Measurements from ENCODE around the gene LARP4B. TPM values are rescaled to one million over a fixed set of nuclear protein-coding genes. Genes with fewer than 3 reads are reported as not detected.

Gene LARP4B
- total RNA-seq, result 85.4 TPM

GRCh38 chr10:931326-932318, at the start of gene LARP4B:
Gene LARP4B (minus strand): TSS chr10:931705. CDS start chr10:885721, 45,984 bp downstream.
- peak; percentile 100 for ATAC-seq
- peak; percentile 98 for DNase-seq (ENCODE audit: low spot score)
- intact Hi-C loops (cut with DNase I), result no loop called here

GRCh38 chr10:980468-981093, 49.1 kb upstream of the LARP4B start:
- ATAC-seq (no peak), DNase-seq (ENCODE audit: low spot score) (peak; percentile 28)
- intact Hi-C loops (cut with DNase I), result no loop called here

GRCh38 chr10:978826-979421, 47.4 kb upstream of the LARP4B start:
- no peak for ATAC-seq
- intact Hi-C loops (cut with DNase I), result no loop called here
- peak; percentile 3 for DNase-seq (ENCODE audit: low spot score)

GRCh38 chr10:976316-976715, 44.8 kb upstream of the LARP4B start:
- intact Hi-C loops (cut with DNase I), result no loop called here
- ATAC-seq (no peak), DNase-seq (ENCODE audit: low spot score) (no peak)

- intact Hi-C loops (cut with DNase I), result no loop called here
- no peak for ATAC-seq
- no peak for DNase-seq (ENCODE audit: low spot score)
Observed at GRCh38 chr10:974785-975074, 43.2 kb upstream of the LARP4B start.

- ATAC-seq (no peak), DNase-seq (ENCODE audit: low spot score) (no peak)
- intact Hi-C loops (cut with DNase I), result no loop called here
Observed at GRCh38 chr10:974038-974784, 42.7 kb upstream of the LARP4B start.

- ATAC-seq (no peak), DNase-seq (ENCODE audit: low spot score) (no peak)
- intact Hi-C loops (cut with DNase I), result no loop called here
Observed at GRCh38 chr10:972763-973162, 41.3 kb upstream of the LARP4B start.

GRCh38 chr10:971613-972012, 40.1 kb upstream of the LARP4B start:
- ATAC-seq, result no peak
- no peak for DNase-seq (ENCODE audit: low spot score)

GRCh38 chr10:971150-971542, 39.6 kb upstream of the LARP4B start:
- intact Hi-C loops (cut with DNase I), result no loop called here
- ATAC-seq (peak; percentile 79), DNase-seq (ENCODE audit: low spot score) (no peak)

More at GRCh38 chr10:971613-972012, 40.1 kb upstream of the LARP4B start:
- intact Hi-C loops (cut with DNase I), result no loop called here

GRCh38 chr10:970311-971149, 39.0 kb upstream of the LARP4B start:
- no peak for DNase-seq (ENCODE audit: low spot score)
- ATAC-seq, result peak; percentile 60
- intact Hi-C loops (cut with DNase I), result no loop called here

- no peak for ATAC-seq
- intact Hi-C loops (cut with DNase I), result no loop called here
- DNase-seq (ENCODE audit: low spot score), result no peak
Observed at GRCh38 chr10:969473-970150, 38.1 kb upstream of the LARP4B start.

- intact Hi-C loops (cut with DNase I), result no loop called here
- no peak for ATAC-seq
- no peak for DNase-seq (ENCODE audit: low spot score)
Observed at GRCh38 chr10:968546-969199, 37.2 kb upstream of the LARP4B start.

GRCh38 chr10:966466-967235, 35.1 kb upstream of the LARP4B start:
- DNase-seq (ENCODE audit: low spot score), result no peak
- ATAC-seq, result no peak
- intact Hi-C loops (cut with DNase I), result no loop called here

- no peak for DNase-seq (ENCODE audit: low spot score)
- intact Hi-C loops (cut with DNase I), result no loop called here
- no peak for ATAC-seq
Observed at GRCh38 chr10:964988-965417, 33.5 kb upstream of the LARP4B start.

GRCh38 chr10:964321-964987, 32.9 kb upstream of the LARP4B start:
- DNase-seq (ENCODE audit: low spot score), result no peak
- no peak for ATAC-seq
- intact Hi-C loops (cut with DNase I), result no loop called here

- intact Hi-C loops (cut with DNase I), result no loop called here
- DNase-seq (ENCODE audit: low spot score), result no peak
- ATAC-seq, result no peak
Observed at GRCh38 chr10:963655-964054, 32.1 kb upstream of the LARP4B start.

Data from sciatic nerve (tissue), 2 donors.